SK-MEL-5 (cell line): ENCODE data around the gene GNAS-AS1. TPM values are rescaled to one million over a fixed set of nuclear protein-coding genes. Genes with fewer than 3 reads are reported as not detected.

ENCODE experiments used
- DNase-seq: peaks from one replicate; pipeline ENCODE4 v3.0.0-alpha.2; 2016; ENCODE audit warnings: low read depth, low spot score
- in situ Hi-C: cut with HindIII; loops from 2 replicates; pipeline ENCODE4 v1.10.0; 2016; ENCODE audit warnings: low sequenced_read_pairs, high pct_unique_total_duplicates, low pct_unique_long_range_greater_than_20kb
- total RNA-seq: library from RNA; depleted of rRNA; stranded (reverse); fragments of >200 nt; shearing (Covaris generic); gene quantifications from 2 replicates; pipeline ENCODE4 v1.2.3, GENCODE V29; 2014

Gene GNAS-AS1
- total RNA-seq, 1 experiment from 2014 or later, result 0.55 TPM

DNA sequence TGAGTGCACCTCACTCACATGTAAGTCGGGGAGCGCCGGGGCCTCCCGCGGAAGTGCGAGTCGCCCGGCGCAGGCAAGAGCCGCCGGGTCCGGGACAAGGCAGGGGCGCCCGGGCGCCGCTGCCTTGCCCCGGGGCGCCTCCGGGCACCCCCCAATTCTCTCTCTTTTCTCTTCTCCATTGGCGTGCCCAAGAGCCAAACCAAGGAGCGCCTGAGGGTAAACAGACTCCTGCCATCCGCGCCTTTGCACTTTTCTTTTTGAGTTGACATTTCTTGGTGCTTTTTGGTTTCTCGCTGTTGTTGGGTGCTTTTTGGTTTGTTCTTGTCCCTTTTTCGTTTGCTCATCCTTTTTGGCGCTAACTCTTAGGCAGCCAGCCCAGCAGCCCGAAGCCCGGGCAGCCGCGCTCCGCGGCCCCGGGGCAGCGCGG lies 38.6 kb upstream of the GNAS-AS1 start:
- DNase-seq, result no peak
- in situ Hi-C loops, result no loop called here

DNA sequence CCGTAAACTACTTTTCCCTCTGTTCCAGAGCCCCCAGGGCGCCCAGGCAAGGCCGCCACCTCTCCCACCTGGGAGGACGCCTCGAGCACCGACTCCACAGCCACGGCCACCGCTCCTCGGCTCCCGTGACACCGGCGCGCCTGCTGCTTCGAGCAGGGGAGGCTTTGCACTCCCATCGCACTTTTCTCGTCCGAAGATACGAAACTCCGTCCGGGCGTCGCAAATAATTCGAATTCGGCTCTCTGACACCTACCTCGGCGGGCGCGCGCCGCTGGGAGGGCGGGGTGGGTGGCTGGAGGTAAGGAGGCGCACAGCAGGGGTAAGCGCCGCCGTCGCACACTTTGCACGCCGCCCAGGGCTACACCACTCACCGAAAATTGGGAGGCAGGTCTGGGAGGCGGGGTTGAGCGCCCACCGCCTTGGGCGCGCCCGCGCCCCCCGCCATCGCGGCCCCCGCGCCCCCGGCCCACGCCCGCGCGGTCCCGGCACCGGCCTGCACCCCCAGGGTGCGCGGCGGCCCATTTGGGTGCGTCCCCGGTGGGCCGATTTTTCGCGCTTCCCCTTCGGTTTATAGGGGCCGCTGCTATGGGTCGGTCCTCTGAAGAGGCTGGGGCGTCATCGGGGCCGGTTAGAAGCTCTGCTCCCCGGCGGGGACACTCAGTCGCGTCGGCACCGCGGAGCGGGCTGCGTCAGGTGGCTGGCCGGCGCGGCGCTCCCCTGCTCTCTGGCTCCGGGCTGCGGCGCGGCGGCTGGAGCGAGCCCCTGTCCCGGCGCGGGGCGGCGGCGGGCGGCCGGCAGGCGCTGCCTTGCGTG lies 38.0 kb upstream of the GNAS-AS1 start:
- no peak for DNase-seq
- in situ Hi-C loops, result no loop called here

DNA sequence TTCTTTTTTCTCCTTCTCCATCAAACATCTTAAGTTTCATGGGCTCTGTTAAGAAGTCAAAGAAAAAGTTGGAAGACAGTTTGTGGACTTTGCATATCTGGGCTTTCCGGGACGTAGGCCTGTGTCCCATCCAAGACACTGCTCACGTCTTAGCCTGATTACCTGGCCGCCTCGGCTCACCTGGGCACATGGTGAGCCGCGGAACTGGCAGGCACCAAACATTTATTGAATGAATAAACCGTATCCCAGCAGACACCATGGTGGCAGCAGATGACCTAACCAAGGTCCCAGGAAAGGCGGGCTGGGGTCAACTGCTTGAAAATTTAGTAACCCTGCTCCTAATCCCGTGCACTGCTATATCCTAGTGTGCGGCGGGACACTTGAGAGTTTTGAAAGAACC lies 37.4 kb upstream of the GNAS-AS1 start:
- in situ Hi-C loops, result no loop called here
- DNase-seq, result no peak

DNA sequence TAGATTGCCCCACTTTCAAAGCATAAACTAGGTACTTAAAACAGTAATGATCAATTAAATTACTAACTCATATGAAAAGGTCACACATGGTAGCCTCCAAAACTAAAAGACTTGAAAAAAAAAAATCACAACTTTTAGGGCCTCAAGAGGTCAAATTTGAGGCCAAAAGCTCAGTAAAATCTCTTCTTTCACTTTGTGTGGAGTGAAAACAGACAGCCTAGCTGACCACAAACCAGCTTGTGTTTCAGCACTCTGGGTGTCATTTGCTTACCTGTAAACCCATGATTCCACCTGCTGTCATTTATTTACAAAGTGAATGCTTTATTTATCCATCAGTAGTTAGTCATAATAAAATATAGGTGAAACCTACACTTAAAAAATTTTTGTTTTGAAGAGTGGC lies 35.8 kb upstream of the GNAS-AS1 start:
- in situ Hi-C loops, result no loop called here
- no peak for DNase-seq

DNA sequence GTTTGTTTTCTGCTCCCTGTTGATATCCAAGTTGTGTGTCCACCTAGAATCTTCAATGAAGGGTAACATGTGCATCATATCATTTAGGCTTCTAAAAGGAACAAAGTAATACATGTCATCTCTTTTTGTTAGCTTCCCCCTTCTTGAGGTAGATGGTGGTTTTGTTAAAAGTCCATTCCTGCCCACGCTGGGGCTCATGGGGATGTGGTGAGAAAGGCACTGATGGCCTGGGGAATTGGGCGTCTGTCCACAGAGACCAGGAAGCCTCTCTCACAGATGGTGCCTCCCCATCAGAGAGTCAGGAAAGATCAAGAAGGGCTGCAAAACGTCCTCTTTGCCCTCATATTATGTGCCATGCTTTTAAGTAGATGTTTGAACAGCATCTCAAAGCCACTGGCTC lies 34.3 kb upstream of the GNAS-AS1 start:
- in situ Hi-C loops, result no loop called here
- DNase-seq, result no peak

DNA sequence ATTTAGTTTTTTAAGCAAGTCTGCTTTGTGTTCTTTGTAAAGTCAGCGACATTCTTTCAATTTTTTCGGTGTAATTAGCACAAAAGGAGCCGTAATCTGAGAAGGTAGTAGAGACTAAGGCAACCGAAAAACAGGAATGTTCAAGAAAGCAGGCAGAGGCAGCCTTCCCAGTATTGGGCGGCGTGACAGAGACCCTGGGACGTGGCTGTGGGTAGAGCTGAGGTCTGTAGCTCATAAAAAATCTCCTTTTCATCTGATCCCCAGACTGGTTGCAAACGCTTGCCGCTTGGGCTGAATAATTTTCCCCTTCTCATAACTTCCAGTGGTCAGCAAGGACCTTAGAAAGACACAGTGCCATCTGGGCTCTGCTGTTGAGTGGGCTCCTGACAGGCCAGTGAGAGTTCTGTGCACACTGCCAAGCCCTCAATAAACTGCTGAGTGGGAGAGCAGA lies 32.6 kb upstream of the GNAS-AS1 start:
- no peak for DNase-seq
- in situ Hi-C loops, result no loop called here

DNA sequence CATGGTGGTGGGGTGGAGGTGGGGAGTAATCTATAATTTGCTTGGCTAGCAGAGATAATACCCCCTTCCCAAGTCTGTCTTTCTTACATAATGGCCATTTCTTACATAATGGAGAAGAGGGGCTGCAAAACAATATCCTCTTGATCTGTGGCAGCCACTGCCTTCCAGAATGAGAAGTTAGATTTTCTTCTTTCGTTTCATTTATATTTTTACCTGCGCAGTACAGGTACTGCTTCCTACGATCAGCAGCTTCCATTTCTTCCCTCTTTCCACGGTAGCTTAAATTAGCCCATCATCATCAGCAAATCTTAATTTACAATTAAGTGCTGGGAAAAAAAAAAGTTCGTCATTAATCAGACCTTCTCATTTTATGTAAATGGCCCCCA lies 32.0 kb upstream of the GNAS-AS1 start:
- in situ Hi-C loops, result no loop called here
- DNase-seq, result no peak

DNA sequence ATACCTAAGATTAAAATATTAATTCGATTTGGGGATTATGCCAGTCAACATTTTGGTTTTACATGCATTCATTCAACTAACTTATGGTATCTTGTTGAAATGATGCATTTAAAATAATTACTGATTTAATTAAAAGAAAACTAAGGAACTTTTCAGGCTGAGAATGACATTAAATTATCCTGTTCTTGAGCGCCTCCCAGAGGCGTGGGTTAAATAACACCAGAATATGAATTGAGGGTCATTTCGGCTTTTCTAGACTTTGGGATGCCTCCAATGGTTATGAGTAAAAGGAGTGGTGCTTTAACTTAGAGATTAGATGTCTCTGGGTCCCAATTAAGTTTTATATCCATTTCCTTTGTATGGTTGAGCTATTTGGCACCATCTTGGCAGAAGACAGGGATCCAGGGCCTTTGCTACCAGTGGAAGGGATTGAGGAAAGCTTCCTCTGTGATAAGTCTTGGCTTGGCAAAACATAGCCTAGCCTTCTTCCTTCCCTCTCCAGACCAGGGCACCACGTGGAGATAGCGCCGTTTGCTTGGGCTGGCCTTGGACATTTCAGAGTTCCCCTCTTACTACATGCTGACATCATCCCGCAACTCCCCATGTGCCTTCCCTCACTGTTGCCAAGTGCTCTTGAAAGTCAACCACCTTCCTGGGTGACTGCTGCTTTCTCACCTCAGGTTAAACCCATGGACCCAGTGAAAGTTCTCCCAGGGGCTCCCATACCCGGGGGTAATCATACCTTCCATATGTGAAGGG lies 30.5 kb upstream of the GNAS-AS1 start:
- DNase-seq, result peak; percentile 45
- in situ Hi-C loops, result no loop called here

DNA sequence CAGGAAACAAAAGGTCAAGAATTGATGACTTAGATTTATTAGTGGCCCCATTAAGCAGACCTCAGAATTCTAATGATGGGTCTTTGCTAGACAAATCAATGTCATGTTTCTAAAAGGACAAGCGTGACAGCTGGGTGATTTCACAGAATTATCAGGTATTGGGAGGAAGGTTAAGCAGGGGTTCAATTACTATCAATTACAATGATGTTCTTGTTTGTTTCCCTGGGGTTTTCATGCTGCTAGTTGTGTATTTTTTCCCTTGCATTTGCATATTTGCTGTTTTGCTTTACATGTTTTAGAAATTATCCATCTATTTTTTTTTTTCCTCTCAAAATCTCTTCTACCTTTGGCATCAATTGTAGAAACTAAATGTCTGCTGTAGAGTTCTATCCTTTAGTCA lies 29.7 kb upstream of the GNAS-AS1 start:
- in situ Hi-C loops, result no loop called here

DNA sequence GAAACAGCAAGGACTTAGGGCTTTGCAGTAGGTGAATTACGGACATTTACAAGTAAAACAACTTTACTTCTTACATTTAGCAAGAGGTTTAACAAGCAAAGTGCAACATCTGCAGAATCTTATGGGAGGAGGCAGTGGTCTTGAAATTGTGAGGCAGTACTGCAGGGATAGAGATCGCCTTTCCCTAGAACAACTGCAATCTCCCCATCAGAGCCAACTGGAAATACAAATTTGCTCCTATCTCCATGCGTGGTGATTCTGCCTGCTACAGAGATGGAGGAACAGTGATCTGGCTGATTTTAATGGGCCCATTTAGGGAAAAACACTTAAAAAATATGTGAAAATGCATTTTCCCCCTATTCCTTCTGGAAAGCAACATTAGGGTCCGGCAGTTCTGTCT lies 27.7 kb upstream of the GNAS-AS1 start:
- in situ Hi-C loops, result no loop called here
- no peak for DNase-seq

More for the DNA sequence above, 29.7 kb upstream of the GNAS-AS1 start:
- no peak for DNase-seq

DNA sequence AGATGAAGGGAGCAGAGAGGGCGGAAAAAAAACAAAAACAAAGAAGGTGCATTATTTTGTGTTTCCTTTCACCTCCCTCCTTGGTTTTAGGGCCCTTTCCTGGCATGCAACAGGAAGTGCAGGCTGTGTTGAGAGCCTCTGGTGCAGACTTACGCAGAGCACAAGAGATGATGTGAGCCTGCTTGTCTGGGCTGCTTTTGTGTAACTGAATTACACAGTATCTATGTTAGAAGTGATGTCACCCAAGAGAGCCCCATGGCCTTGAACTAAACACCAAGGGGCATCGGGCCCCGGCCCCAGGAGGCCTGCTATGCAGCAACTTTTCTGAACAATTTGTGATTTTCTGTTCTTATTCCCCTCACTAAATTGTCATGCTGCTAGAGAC lies 27.3 kb upstream of the GNAS-AS1 start:
- DNase-seq, result no peak
- in situ Hi-C loops, result no loop called here

DNA sequence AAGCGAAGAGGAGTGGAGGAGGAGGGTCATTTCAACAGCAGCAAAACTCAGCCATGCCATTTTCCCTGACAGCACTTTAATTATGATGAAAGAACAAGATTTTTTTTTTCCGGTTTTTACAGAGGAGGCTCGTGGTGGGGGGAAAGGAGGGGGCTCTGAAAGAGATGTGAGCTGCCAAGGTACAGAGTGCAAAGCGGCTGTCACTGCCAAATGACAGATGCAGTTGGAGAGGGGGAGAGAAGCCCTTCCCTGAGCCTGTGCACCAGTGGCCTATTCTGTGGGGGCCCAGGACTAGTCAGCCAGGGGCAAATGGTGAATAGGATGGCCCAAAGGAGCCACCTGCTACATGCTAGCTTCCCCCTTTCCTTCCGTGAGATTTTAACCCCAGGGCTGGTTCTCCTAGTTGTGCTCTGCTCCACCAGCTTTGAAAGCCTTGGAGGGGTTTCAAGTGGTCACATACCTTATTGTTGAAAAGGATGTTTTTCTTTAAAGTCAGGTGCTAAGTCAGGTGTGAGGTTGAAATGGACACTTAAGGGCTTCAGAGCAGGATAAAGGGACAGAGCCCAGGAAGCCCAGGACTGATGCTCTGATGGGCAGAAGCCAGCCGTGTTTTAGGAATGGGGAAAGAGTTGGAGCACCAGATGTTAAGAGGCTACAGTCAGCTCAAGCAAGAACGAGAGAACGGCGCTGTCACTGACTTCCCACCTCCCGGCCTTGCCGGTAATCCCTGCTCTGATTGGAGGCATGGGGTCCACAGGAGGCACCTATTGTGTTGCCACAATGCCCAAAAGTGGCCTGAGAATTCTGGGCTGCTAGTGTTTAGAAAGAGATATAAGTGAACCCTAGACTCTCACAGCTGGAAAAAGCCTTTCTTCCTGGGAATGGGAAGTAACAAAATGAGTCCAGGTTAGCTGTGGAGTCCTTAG lies 26.6 kb upstream of the GNAS-AS1 start:
- in situ Hi-C loops, result no loop called here
- DNase-seq, result no peak

DNA sequence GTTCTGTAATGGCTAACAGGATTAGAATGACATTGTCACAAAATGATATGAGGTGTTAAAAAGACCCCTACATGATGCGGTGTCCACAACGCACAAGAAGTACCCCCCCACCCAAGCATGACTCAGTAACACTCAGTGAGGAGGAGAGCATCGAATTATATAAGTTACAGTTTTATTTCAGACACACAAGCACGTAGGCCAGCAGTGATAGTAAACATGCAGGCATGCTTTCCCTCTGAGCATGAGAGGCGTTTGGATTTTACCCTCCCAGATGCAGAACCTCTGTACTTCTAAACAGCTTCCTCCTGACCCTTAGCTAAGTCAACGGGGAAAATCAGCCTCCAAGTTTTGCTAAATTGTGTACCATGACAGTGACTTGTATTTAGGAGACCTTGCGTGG lies 25.7 kb upstream of the GNAS-AS1 start:
- in situ Hi-C loops, result no loop called here

DNA sequence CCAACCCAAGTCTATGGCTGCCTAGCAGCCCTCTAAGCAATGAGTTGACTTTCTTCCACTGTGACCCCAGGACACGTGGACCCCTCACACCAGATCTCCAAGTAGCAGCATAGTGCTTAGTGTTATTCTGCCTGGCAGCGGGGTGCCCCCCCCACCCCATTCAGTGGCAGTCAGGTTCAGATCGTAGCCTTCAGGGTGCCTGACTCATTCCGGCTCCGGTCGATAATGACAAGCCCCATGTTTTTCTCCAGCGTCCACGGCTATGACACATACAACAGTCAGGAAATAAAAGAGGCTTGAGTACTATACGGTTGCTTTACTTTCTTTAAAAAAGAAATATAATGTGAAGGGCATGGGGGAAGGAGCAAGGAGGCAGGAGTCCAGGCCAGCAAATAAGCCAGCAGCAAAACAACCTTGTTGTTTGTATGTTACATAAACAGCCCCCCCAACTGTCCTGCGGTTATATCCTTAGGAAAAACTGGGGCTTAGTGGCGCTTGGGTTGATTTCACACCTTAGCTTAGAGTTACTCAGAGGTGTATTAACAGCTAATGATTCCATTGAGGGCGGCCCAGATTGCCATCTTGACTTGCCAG lies 24.9 kb upstream of the GNAS-AS1 start:
- DNase-seq, result no peak
- in situ Hi-C loops, result no loop called here

More for the DNA sequence above, 25.7 kb upstream of the GNAS-AS1 start:
- no peak for DNase-seq

DNA sequence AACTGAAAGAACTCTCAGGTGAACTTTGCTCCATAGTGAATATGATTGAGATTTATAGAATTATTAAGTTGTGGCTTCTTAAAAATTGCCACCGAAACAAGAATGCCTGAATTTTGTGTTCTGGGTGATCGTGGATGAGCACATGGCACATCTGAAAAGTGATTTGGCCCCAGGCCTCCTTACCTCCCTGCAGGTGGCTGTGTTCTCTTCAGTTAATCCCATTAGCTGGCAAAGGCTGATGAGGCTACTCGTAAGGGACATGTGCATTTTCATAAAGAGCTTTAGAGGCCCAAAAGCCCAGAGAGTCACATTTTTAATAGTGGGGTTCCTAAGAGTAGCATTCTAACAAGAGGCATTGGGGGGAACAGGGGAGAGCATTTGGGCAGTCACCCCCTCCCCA lies 24.4 kb upstream of the GNAS-AS1 start:
- in situ Hi-C loops, result no loop called here
- no peak for DNase-seq

DNA sequence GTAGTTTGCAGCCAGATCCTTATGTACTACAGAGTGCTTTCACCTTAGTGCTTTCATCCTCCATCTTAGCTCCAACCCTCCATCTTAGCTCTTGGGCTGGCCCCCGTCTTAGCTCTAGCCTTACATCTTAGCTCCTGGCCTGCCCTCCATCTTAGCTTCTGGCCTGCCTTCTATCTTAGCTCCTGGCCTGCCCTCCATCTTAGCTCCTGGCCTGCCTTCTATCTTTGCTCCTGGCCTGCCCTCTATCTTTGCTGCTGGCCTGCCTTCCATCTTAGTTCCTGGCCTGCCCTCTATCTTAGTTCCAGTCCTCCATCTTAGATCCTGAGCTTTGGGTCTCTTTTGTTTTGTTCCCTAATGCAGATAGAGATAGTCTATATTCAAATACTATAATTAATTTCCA lies 23.8 kb upstream of the GNAS-AS1 start:
- in situ Hi-C loops, result no loop called here
- no peak for DNase-seq

DNA sequence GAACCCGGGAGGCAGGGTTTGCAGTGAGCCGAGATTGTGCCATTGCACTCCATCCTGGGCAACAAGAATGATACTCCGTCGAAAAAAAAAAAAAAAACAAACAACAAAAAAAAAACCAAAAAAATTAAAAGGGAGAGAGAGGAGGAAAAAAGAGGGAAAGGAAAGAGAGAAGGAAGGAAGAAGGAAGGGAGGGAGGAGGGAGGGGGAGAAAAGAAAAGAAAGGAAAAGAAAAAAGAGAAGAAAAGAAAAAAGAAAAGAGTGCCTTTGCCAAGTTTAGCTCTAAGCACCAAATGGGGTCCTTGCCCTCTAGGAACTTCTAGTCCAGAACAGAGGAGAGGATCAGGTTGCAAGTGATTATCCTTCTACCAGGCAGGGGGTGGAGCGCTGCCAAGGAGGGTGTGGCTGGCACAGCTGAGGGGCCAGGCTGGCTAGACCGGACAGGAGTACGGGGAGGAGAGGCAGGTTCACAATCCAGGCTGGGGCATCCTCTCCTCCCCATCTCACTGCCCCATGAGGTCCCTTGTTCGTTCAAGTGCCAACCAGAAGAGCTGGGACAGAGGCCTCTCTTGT lies 20.9 kb upstream of the GNAS-AS1 start:
- in situ Hi-C loops, result no loop called here
- DNase-seq, result no peak
